DND-41 (cell line): ENCODE data around the gene TBC1D22A.

Experiments
- EZH2 ChIP-seq: IDR thresholded peaks from 3 replicates; pipeline ENCODE4 v1.6.1; 2012; ENCODE audit warnings: borderline replicate concordance, low read depth, mild to moderate bottlenecking, moderate library complexity, low read length, inconsistent platforms; ENCODE audit not compliant: severe bottlenecking
- TF ChIP-seq, protein P1 (sequence below): IDR thresholded peaks from 2 replicates; pipeline ENCODE4 v1.5.1; 2012; ENCODE audit warnings: borderline replicate concordance, low read length, moderate library complexity, mild to moderate bottlenecking; ENCODE audit not compliant: poor library complexity, severe bottlenecking; ENCODE audit errors: extremely low read depth

- TF ChIP-seq, protein P1, sequence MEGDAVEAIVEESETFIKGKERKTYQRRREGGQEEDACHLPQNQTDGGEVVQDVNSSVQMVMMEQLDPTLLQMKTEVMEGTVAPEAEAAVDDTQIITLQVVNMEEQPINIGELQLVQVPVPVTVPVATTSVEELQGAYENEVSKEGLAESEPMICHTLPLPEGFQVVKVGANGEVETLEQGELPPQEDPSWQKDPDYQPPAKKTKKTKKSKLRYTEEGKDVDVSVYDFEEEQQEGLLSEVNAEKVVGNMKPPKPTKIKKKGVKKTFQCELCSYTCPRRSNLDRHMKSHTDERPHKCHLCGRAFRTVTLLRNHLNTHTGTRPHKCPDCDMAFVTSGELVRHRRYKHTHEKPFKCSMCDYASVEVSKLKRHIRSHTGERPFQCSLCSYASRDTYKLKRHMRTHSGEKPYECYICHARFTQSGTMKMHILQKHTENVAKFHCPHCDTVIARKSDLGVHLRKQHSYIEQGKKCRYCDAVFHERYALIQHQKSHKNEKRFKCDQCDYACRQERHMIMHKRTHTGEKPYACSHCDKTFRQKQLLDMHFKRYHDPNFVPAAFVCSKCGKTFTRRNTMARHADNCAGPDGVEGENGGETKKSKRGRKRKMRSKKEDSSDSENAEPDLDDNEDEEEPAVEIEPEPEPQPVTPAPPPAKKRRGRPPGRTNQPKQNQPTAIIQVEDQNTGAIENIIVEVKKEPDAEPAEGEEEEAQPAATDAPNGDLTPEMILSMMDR = no peak
- no peak for TF ChIP-seq EZH2
These were observed 402.3 kb downstream of the TBC1D22A start for GRCh38 chr22:47164514-47165337.
